Measurements from ENCODE around the gene AK9.

- TF ChIP-seq EP300 (IDR thresholded peaks at IDR 0.05) (no peak), POLR2AphosphoS5 (IDR thresholded peaks at IDR 0.05) (no peak), CTCF (IDR thresholded peaks at IDR 0.05) (no peak)
Measured at GRCh38 chr6:109467696-109468095, 223.3 kb downstream of the AK9 start.
